ENCODE data around the gene LPIN3. TPM values are rescaled to one million over a fixed set of nuclear protein-coding genes. Genes with fewer than 3 reads are reported as not detected.

LPIN3 gene
- polyA plus RNA-seq, 3 donors = 0.01 TPM; not detected in 2

GRCh38 chr20:41398408-41398807 is 57.8 kb downstream of the LPIN3 start:
- TF ChIP-seq, protein P1, sequence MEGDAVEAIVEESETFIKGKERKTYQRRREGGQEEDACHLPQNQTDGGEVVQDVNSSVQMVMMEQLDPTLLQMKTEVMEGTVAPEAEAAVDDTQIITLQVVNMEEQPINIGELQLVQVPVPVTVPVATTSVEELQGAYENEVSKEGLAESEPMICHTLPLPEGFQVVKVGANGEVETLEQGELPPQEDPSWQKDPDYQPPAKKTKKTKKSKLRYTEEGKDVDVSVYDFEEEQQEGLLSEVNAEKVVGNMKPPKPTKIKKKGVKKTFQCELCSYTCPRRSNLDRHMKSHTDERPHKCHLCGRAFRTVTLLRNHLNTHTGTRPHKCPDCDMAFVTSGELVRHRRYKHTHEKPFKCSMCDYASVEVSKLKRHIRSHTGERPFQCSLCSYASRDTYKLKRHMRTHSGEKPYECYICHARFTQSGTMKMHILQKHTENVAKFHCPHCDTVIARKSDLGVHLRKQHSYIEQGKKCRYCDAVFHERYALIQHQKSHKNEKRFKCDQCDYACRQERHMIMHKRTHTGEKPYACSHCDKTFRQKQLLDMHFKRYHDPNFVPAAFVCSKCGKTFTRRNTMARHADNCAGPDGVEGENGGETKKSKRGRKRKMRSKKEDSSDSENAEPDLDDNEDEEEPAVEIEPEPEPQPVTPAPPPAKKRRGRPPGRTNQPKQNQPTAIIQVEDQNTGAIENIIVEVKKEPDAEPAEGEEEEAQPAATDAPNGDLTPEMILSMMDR (IDR thresholded peaks at IDR 0.05) = no peak
- Mint-ChIP-seq H3K4me3 (no peak overlapping the region), H3K27me3 (ENCODE audit: low read depth in 3 of 3) (peaks cover 0 to 8% (median 7%) of the 10 kb centered on the region in 3 donors), H3K4me1 (peaks cover 2% of the 10 kb centered on the region), H3K9me3 (no peaks in the 10 kb centered on the region), H3K27ac (no peak overlapping the region), H3K36me3 (peaks cover 11 to 16% of the 10 kb centered on the region in 2 donors)
- WGBS (ENCODE audit: insufficient coverage) = no CpG with 5 or more reads among the region's 2 CpGs
- Histone ChIP-seq H4K20me1 (ENCODE audit: insufficient read depth, low read length) (no peaks in the 10 kb centered on the region), H3K4me2 (replicated peaks; ENCODE audit: extremely low read depth, low read length, poor library complexity, severe bottlenecking) (no peak overlapping the region), H3K36me3 (replicated peaks in 1 of 2; ENCODE audit: control insufficient read depth in 1 of 2, insufficient read depth in 2 of 2, low read length in 2 of 2) (peaks cover 0 to 15% of the 10 kb centered on the region in 2 donors), H3K79me2 (ENCODE audit: insufficient read depth, low read length) (no peaks in the 10 kb centered on the region), H2AFZ (ENCODE audit: insufficient read depth, low read depth, low read length, poor library complexity, severe bottlenecking) (no peak overlapping the region), H3K4me1 (ENCODE audit: control insufficient read depth in 1 of 2, insufficient read depth in 2 of 2, low read length in 2 of 2) (no peaks in the 10 kb centered on the region), H3K4me3 (replicated peaks in 1 of 3; ENCODE audit: low read depth in 2 of 3, low read length in 3 of 3) (no peak overlapping the region), H3K27me3 (ENCODE audit: control insufficient read depth in 2 of 2, insufficient read depth in 2 of 2, low read length in 2 of 2) (no peaks in the 10 kb centered on the region), H3K9ac (ENCODE audit: insufficient read depth, low read length, poor library complexity, severe bottlenecking) (no peak overlapping the region), H3K27ac (ENCODE audit: low read depth in 1 of 2, low read length in 2 of 2) (no peak overlapping the region), H3K9me3 (replicated peaks in 1 of 2; ENCODE audit: control insufficient read depth in 1 of 2, insufficient read depth in 1 of 2, low read length in 2 of 2) (no peaks in the 10 kb centered on the region)
- intact Hi-C loops (cut with micrococcal nuclease) = no loop called here
- no peak for DNase-seq

- Histone ChIP-seq H3K27me3 (ENCODE audit: control insufficient read depth in 2 of 2, insufficient read depth in 2 of 2, low read length in 2 of 2) (no peaks in the 10 kb centered on the region), H2AFZ (ENCODE audit: insufficient read depth, low read depth, low read length, poor library complexity, severe bottlenecking) (no peak overlapping the region), H3K36me3 (replicated peaks in 1 of 2; ENCODE audit: control insufficient read depth in 1 of 2, insufficient read depth in 2 of 2, low read length in 2 of 2) (peaks cover 36 to 66% of the 10 kb centered on the region in 2 donors), H3K9me3 (replicated peaks in 1 of 2; ENCODE audit: control insufficient read depth in 1 of 2, insufficient read depth in 1 of 2, low read length in 2 of 2) (no peaks in the 10 kb centered on the region), H3K79me2 (ENCODE audit: insufficient read depth, low read length) (no peaks in the 10 kb centered on the region), H3K9ac (ENCODE audit: insufficient read depth, low read length, poor library complexity, severe bottlenecking) (no peak overlapping the region), H3K4me3 (replicated peaks in 1 of 3; ENCODE audit: low read depth in 2 of 3, low read length in 3 of 3) (no peak overlapping the region), H3K4me2 (replicated peaks; ENCODE audit: extremely low read depth, low read length, poor library complexity, severe bottlenecking) (no peak overlapping the region), H4K20me1 (ENCODE audit: insufficient read depth, low read length) (no peaks in the 10 kb centered on the region), H3K4me1 (ENCODE audit: control insufficient read depth in 1 of 2, insufficient read depth in 2 of 2, low read length in 2 of 2) (peaks cover 7% of the 10 kb centered on the region in 2 donors), H3K27ac (ENCODE audit: low read depth in 1 of 2, low read length in 2 of 2) (peak overlapping the region in 1 of 2 donors; percentile 43)
- Mint-ChIP-seq H3K27me3 (ENCODE audit: low read depth in 3 of 3) (peaks cover 0 to 6% (median 1%) of the 10 kb centered on the region in 3 donors), H3K4me1 (peaks cover 13% of the 10 kb centered on the region), H3K4me3 (no peak overlapping the region), H3K36me3 (peaks cover 53 to 64% of the 10 kb centered on the region in 2 donors), H3K27ac (no peak overlapping the region), H3K9me3 (no peaks in the 10 kb centered on the region)
- WGBS (ENCODE audit: insufficient coverage) = 91% methylated on average over 11 of the region's 12 CpGs
- TF ChIP-seq, protein P1 (IDR thresholded peaks at IDR 0.05) = no peak
- DNase-seq = no peak
- intact Hi-C loops (cut with micrococcal nuclease) = no loop called here
Observed at GRCh38 chr20:41403604-41404003, 63.0 kb downstream of the LPIN3 start.
